Measurements from ENCODE around the gene DNAH17. TPM values are rescaled to one million over a fixed set of nuclear protein-coding genes. Genes with fewer than 3 reads are reported as not detected.

Gene DNAH17
- total and polyA plus RNA-seq, 2 of the 8 experiments (the other 6 are each of a cell fraction or from before 2014, with no cell fraction given) = 0.14 to 0.67 TPM

DNA sequence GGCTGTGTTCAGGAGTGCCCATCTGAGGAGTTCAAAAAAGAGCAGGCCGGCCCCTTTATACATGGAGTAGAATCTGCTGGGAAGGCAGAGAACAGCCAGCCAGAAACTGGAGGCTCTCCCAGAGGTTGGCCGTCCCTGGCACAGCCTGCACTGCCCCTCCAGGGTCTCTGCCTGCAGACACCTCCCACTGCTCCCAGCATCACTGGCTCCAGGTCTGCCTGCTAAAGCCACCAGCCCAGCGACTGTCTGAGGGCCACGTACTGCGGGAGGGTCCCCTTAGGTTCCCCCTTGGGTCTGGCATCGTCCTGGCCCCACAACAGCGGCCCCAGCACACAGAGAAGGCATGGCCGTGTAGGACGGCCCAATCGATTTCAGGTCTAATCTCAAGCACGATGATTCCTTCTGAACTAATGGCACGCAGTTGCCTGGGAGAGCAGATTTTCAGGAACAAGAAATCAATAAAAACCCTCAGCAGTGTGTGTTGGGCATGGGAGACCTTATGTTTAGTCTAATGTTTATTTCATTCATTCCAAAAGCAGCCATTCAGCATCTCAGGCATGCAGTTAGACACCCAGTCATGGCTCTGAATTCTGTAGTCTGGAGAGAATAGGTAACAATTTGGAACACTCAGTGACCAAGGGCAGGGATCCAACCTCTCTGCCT lies 103.1 kb downstream of the DNAH17 start (continued):
- TF ChIP-seq, protein P1, sequence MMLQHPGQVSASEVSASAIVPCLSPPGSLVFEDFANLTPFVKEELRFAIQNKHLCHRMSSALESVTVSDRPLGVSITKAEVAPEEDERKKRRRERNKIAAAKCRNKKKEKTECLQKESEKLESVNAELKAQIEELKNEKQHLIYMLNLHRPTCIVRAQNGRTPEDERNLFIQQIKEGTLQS (IDR thresholded peaks at IDR 0.05; ENCODE audit: insufficient read depth, low read depth, low read length) = no peak
